HS-5 (cell line): ENCODE measurements around the gene ARHGEF6.
"Not testable (repeated sequence)": the region's sequence is repeated elsewhere in the genome, so short reads cannot be mapped to it uniquely, and the experiment has no call there.

Experiments used
- DNase-seq: peaks from one replicate; pipeline ENCODE4 v3.0.0-alpha.2; 2012; ENCODE audit warnings: low read depth

The ARHGEF6 gene

GRCh38 chrX:136780763-136781162 is at the start of gene ARHGEF6:
Gene ARHGEF6, minus strand, starts transcription at chrX:136780932. Its CDS starts 50 bp downstream, at chrX:136780882.
- no peak for DNase-seq

GRCh38 chrX:136829413-136829812 is 48.7 kb upstream of the ARHGEF6 start:
- no peak for DNase-seq

DNA sequence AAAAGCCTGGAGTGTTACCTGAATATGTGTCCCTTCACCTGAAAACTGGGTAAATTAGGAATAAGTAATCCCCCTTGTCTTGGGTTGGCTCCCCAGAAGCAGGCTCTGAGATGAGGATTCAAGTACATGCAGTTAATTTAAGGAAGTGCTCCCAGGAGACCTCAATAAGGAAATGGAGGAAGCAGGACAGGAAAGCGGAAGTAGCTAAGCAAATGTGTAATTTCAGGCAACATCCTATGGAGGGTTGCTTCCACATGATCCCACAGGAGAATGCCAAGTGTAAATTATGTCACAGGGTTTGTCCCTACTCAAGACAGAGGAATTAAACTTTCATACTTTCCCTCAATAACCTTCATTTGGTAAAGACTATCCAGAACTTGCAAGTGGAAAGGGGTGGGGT is 48.1 kb upstream of the ARHGEF6 start:
- DNase-seq: no peak

GRCh38 chrX:136827026-136827425 is 46.3 kb upstream of the ARHGEF6 start:
- DNase-seq: no peak

- DNase-seq: no peak
Observed at GRCh38 chrX:136825771-136826170, 45.0 kb upstream of the ARHGEF6 start.

DNA sequence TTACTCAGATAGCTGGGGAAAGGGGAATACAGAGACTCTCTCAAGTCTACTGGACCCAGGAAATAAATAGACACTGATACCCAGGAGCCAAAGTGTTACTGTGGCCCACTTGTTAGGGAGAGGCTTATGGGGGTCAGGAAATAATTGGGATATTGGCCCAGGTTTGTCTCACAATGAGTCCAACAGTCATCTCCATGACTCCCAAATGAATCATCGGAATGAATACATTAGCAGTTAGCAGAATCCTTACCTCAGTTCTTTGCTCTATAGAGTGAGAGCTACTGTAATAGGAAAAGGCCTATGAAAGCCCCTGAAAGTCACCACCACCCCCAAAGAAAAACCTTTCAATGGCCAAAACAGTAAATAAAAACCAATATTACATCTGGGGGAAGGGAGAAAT is 42.4 kb upstream of the ARHGEF6 start:
- peak; percentile 32 for DNase-seq

- DNase-seq: no peak
Observed at GRCh38 chrX:136822337-136823095, 41.8 kb upstream of the ARHGEF6 start.

- DNase-seq: not testable (repeated sequence)
Observed at GRCh38 chrX:136819756-136820155, 39.0 kb upstream of the ARHGEF6 start.

GRCh38 chrX:136819031-136819703 is 38.4 kb upstream of the ARHGEF6 start:
- no peak for DNase-seq

- no peak for DNase-seq
Observed at GRCh38 chrX:136816975-136817374, 36.2 kb upstream of the ARHGEF6 start.

DNA sequence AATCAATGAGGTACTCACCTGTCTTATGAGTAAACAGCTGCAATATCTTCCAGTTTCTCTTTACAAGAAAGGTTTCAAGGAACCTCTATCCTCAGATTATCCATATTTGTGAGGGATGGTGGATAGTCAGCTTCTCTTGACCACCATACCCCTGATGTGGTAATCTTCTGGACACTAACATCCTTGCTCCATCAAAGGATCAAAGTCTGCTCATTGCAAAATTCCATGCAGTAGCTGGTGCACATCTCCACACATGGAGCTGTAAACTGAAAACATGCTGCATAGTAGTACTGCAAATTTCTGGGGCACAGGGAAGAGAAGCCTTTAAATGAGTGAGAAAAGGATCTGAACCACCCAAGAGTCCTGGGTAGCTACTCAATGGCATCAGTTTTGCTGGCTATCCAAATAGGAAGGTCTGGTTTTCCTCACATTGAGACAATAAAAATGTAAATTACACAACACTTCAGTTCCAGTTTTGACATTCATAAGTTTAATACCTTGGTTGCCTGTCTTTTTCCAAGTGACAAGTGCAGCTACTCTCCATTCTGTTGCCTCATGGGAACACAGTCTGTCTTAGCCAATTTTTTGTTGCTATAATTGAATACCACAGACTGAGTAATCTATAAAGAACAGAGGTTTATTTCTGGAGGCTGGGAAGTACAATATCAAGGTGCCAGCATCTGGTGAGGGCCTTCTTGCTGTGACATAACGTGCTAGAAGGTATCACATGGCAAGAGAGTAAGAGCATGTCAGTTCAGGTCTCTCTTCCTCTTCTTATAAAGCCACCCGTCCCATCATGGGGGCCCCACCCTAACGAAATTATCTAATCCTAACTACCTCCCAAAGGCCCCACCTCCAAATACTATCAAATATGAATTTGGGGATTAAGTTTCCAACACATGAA is 34.4 kb upstream of the ARHGEF6 start:
- DNase-seq: no peak

- DNase-seq: no peak
Observed at GRCh38 chrX:136812286-136812685, 31.6 kb upstream of the ARHGEF6 start.

- no peak for DNase-seq
Observed at GRCh38 chrX:136810493-136810892, 29.8 kb upstream of the ARHGEF6 start.

- DNase-seq: no peak
Observed at GRCh38 chrX:136806891-136807410, 26.2 kb upstream of the ARHGEF6 start.

DNA sequence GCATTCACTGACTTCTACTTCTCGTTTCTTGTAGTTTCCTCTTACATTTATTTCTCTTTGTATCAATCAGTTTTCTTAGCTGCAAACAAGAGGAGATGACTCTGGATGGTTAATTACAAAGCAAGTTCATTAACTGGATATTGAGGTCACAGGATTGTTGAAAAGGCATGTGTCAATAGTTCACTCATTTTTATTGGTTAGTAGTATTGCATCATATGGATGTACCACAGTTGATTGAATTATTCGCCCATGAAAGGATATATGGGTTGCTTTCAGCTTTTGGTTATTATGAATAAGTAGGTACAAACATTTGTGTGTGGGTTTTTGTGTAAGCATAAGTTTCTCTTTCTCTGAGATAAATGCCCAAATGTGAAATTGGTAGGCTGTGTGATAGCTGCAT is 21.8 kb upstream of the ARHGEF6 start:
- DNase-seq: no peak

DNA sequence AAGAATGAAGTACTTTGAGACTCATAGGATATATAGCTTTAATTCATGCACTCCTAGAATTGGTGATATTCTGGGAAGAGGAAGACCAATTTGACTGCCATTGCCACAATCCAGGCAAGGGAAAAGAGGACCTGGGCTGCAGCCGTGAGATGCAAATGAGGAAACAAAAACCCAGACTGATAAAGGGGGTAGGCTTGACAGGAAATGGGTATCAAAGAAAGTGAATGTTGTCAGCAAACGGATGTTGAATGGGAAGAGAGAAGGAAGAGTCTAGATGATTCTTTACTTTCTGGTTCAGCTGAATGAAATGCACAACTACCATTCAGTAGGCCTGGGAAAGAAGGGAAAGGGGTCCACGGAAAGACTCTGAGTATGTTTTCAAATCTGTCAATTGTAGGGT is 17.1 kb upstream of the ARHGEF6 start:
- no peak for DNase-seq

- DNase-seq: not testable (repeated sequence)
Observed at GRCh38 chrX:136795132-136795531, 14.4 kb upstream of the ARHGEF6 start.

- DNase-seq: not testable (repeated sequence)
Observed at GRCh38 chrX:136794660-136795059, 13.9 kb upstream of the ARHGEF6 start.

DNA sequence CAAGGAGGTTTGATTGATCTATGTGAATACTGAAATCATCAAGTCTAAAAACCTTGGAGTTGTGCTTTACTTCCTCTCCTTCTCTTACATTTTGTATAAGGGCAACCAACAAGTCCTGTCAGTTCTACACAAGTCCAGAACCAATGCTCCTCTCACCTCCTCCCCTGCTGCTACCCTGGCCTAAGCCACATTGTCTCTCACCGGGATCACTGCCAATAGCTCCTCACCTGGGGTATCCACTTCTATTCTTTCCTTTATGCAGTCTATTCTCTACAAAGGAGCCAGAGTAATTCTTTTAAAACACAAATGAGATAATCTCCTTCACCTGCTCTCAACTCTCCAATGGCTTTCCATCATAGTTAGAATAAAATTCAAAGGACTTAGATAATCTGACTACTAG is 13.3 kb upstream of the ARHGEF6 start:
- DNase-seq: no peak

DNA sequence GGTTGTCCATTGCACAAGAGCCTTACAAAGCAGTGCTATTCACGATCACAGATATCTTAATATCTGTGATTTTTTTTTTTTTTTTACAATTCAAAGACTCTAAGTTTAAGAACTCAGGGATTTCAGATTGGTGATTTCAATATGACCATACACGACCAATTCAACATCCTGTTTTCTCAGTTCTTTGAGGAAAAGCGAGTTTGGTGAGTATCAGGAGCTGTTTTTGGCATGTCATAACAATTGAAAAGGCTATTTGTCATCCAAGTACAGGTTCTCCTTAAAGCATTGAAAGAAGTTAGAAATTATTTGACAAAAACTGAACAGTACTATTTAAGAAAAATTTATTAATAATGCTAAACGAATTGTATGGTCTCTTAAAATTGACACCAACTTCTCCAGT is 9.1 kb upstream of the ARHGEF6 start:
- DNase-seq: no peak

DNA sequence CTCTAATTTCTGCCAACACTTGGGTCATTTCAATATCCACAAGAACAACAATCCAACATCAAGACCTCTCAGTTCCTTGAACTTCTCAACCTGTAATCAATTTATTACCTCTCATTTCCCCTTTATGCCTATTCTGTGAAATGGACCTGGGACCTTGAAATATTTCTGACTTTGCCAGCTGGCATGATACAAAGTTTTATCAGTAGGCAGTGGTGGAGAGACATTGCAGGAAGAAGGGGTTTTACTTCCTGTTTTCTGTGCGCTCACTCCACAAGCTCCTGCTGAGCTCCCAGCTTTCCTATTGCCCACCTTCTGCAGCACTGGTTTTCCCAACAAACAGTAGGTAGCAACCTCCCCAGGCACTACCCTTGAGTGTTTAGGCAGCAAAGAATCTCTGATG is 3.5 kb upstream of the ARHGEF6 start:
- DNase-seq: no peak

- no peak for DNase-seq
Observed at GRCh38 chrX:136783159-136783558, 2.4 kb upstream of the ARHGEF6 start.
